Breast epithelium (tissue), 3 donors: ENCODE results near the gene ZSWIM3.

Experiments used
- CTCF ChIP-seq, 3 donors: fragments of 450-650 bp; IDR thresholded peaks; one replicate each; pipeline ENCODE4 v1.5.1; 2016 to 2017; ENCODE audit warnings: antibody characterized with exemption in 3 of 3, mild to moderate bottlenecking in 3 of 3, moderate library complexity in 3 of 3
- POLR2A ChIP-seq: fragments of 450-650 bp; IDR thresholded peaks from one replicate; pipeline ENCODE4 v1.6.1; 2016; ENCODE audit warnings: antibody characterized with exemption, mild to moderate bottlenecking, moderate library complexity
- POLR2AphosphoS5 ChIP-seq, 3 donors: sonication (generic); formaldehyde crosslinking; IDR thresholded peaks; one replicate each; pipeline ENCODE4 v1.6.1; 2017; ENCODE audit warnings: antibody characterized with exemption in 3 of 3

- TF ChIP-seq POLR2A = no peak
- no peak for TF ChIP-seq CTCF (IDR thresholded peaks at IDR 0.05)
- TF ChIP-seq POLR2AphosphoS5 (IDR thresholded peaks at IDR 0.05) = no peak
Observed at GRCh38 chr20:45905505-45906079, 48.2 kb downstream of the ZSWIM3 start.
